ENCODE measurements around the gene DNER. TPM values are rescaled to one million over a fixed set of nuclear protein-coding genes. Genes with fewer than 3 reads are reported as not detected.
A peak's percentile ranks its signal among the peaks of the same experiment; 100 is the strongest.

Gene DNER
- total RNA-seq, 1 donor from 2014 or later: 1.8 TPM

- FAIRE-seq (no peak), DNase-seq (ENCODE audit: low read depth) (no peak)
- Histone ChIP-seq H3K4me3 (ENCODE audit: low read depth, low read length) (no peak overlapping the region), H3K36me3 (ENCODE audit: control insufficient read depth, insufficient read depth, low read length) (no peaks in the 10 kb centered on the region), H3K27me3 (ENCODE audit: control insufficient read depth, insufficient read depth, low read length) (no peaks in the 10 kb centered on the region)
- no peak for TF ChIP-seq CTCF (IDR thresholded peaks at IDR 0.05; ENCODE audit: insufficient read depth, low read length, severe bottlenecking)
These were observed 322.2 kb downstream of the DNER start for GRCh38 chr2:229392196-229392595.

DNA sequence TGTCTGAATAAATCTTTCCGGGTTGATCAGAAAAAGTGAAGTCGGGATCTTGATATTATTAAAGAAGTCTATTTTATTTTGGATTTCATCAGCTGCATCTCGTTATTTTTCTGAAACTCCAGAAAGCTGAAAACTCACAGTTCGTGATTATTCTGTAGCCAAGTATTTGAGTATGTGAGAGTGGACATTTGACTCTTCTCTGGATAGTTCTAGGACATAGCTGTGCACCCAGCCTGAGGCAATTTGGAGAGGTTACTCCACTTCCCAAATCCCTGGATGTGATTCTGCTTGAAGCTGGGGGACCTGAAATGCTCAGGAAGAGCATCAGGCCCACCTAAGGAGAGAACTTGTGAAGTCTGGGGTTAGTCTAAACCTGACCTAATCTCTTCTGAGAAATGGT lies 325.6 kb downstream of the DNER start:
- Histone ChIP-seq H3K36me3 (ENCODE audit: control insufficient read depth, insufficient read depth, low read length) (no peaks in the 10 kb centered on the region), H3K27me3 (ENCODE audit: control insufficient read depth, insufficient read depth, low read length) (no peaks in the 10 kb centered on the region), H3K4me3 (ENCODE audit: low read depth, low read length) (no peak overlapping the region)
- no peak for FAIRE-seq
- DNase-seq (ENCODE audit: low read depth): no peak
- TF ChIP-seq CTCF (IDR thresholded peaks at IDR 0.05; ENCODE audit: insufficient read depth, low read length, severe bottlenecking): no peak

GRCh38 chr2:229387866-229388265 lies 326.5 kb downstream of the DNER start:
- no peak for TF ChIP-seq CTCF (IDR thresholded peaks at IDR 0.05; ENCODE audit: insufficient read depth, low read length, severe bottlenecking)
- no peak for FAIRE-seq
- Histone ChIP-seq H3K36me3 (ENCODE audit: control insufficient read depth, insufficient read depth, low read length) (no peaks in the 10 kb centered on the region), H3K27me3 (ENCODE audit: control insufficient read depth, insufficient read depth, low read length) (no peaks in the 10 kb centered on the region), H3K4me3 (ENCODE audit: low read depth, low read length) (no peak overlapping the region)
- DNase-seq (ENCODE audit: low read depth): no peak

DNA sequence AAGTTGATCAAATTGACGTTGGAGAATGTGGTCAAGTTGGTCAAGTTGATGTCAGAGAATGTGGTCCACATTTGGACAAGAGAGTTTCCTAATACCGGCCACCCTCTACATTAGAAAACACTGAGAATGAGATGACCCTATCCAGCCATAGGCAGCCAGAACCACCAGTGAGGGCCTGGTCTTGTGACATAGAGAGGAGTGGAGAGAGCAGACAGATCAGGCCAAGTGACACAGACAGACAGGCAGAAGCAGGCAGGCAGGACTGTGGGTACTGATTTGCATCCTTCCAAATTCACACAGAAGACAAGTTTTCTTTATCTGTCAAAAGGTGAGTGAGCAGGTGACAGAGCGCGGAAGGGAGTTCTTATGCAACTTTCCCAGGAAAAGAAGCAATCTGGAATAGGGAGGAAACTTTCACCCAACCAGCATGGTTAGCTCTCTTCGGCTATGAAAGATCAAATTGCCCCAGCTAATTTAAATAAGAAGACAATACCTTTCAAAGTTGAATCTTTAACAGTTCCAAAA lies 334.2 kb downstream of the DNER start:
- no peak for FAIRE-seq
- no peak overlapping the region for H3K4me3 ChIP-seq (ENCODE audit: low read depth, low read length)
- H3K27me3 ChIP-seq (ENCODE audit: control insufficient read depth, insufficient read depth, low read length): no peaks in the 10 kb centered on the region
- H3K36me3 ChIP-seq (ENCODE audit: control insufficient read depth, insufficient read depth, low read length): no peaks in the 10 kb centered on the region
- no peak for TF ChIP-seq CTCF (IDR thresholded peaks at IDR 0.05; ENCODE audit: insufficient read depth, low read length, severe bottlenecking)
- DNase-seq (ENCODE audit: low read depth): no peak

DNA sequence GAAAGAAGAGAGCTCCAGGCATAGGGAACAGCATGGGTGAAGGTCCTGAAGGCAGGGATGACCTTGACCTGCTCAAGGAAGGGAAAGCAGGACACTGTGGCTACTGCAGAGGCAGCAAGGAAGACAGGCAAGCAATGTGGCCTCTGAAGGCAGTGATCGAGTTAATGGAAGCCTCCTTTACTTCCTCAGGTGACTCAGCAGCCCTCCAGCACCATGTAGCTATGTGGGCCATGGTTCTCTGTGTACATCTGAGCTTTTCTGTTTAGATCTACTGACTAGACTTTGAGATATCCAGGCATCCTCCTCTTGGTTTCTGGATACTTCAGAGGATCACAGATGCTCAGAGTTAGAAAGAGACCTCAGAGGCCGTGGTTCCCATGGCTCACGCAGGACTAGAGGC lies 336.0 kb downstream of the DNER start:
- DNase-seq (ENCODE audit: low read depth) (peak; percentile 15), FAIRE-seq (peak; percentile 40)
- no peak for TF ChIP-seq CTCF (IDR thresholded peaks at IDR 0.05; ENCODE audit: insufficient read depth, low read length, severe bottlenecking)
- Histone ChIP-seq H3K36me3 (ENCODE audit: control insufficient read depth, insufficient read depth, low read length) (no peaks in the 10 kb centered on the region), H3K27me3 (ENCODE audit: control insufficient read depth, insufficient read depth, low read length) (no peaks in the 10 kb centered on the region), H3K4me3 (ENCODE audit: low read depth, low read length) (no peak overlapping the region)

GRCh38 chr2:229376866-229377265 lies 337.5 kb downstream of the DNER start:
- no peaks in the 10 kb centered on the region for H3K27me3 ChIP-seq (ENCODE audit: control insufficient read depth, insufficient read depth, low read length)
- no peaks in the 10 kb centered on the region for H3K36me3 ChIP-seq (ENCODE audit: control insufficient read depth, insufficient read depth, low read length)
- FAIRE-seq (no peak), DNase-seq (ENCODE audit: low read depth) (peak; percentile 72)
- TF ChIP-seq CTCF (IDR thresholded peaks at IDR 0.05; ENCODE audit: insufficient read depth, low read length, severe bottlenecking): no peak
- H3K4me3 ChIP-seq (ENCODE audit: low read depth, low read length): no peak overlapping the region

Data from bronchial epithelial cell (primary cell).